GM13976 (cell line): Measurements from ENCODE around the gene ROBO1.
"Not testable (repeated sequence)": the region's sequence is repeated elsewhere in the genome, so short reads cannot be mapped to it uniquely, and the experiment has no call there.

Source experiments
- DNase-seq: peaks from one replicate; pipeline ENCODE4 v3.0.0; 2012; ENCODE audit warnings: low spot score
- in situ Hi-C: fragments of 300-500 bp; cut with MboI; formaldehyde crosslinking; loops from one replicate; pipeline ENCODE4 v1.12.0; 2022; ENCODE audit warnings: low sequenced_read_pairs, mixed read lengths, inconsistent platforms; ENCODE audit not compliant: unreplicated experiment
- TF ChIP-seq, protein P1 (sequence below): IDR thresholded peaks from 2 replicates; pipeline ENCODE4 v1.5.1; 2012; ENCODE audit warnings: borderline replicate concordance, mild to moderate bottlenecking; ENCODE audit not compliant: insufficient read depth; ENCODE audit errors: extremely low read depth, missing control alignments, control extremely low read depth

Gene ROBO1

GRCh38 chr3:79517766-79518413 lies 249.9 kb downstream of the ROBO1 start:
- in situ Hi-C loops: no loop called here
- TF ChIP-seq, protein P1, sequence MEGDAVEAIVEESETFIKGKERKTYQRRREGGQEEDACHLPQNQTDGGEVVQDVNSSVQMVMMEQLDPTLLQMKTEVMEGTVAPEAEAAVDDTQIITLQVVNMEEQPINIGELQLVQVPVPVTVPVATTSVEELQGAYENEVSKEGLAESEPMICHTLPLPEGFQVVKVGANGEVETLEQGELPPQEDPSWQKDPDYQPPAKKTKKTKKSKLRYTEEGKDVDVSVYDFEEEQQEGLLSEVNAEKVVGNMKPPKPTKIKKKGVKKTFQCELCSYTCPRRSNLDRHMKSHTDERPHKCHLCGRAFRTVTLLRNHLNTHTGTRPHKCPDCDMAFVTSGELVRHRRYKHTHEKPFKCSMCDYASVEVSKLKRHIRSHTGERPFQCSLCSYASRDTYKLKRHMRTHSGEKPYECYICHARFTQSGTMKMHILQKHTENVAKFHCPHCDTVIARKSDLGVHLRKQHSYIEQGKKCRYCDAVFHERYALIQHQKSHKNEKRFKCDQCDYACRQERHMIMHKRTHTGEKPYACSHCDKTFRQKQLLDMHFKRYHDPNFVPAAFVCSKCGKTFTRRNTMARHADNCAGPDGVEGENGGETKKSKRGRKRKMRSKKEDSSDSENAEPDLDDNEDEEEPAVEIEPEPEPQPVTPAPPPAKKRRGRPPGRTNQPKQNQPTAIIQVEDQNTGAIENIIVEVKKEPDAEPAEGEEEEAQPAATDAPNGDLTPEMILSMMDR: peak; percentile 32
- DNase-seq: no peak

GRCh38 chr3:79516795-79517194 lies 251.0 kb downstream of the ROBO1 start:
- TF ChIP-seq, protein P1: no peak
- in situ Hi-C loops: no loop called here
- DNase-seq: no peak

GRCh38 chr3:79515072-79515471 lies 252.7 kb downstream of the ROBO1 start:
- TF ChIP-seq, protein P1: no peak
- DNase-seq: no peak
- in situ Hi-C loops: no loop called here

DNA sequence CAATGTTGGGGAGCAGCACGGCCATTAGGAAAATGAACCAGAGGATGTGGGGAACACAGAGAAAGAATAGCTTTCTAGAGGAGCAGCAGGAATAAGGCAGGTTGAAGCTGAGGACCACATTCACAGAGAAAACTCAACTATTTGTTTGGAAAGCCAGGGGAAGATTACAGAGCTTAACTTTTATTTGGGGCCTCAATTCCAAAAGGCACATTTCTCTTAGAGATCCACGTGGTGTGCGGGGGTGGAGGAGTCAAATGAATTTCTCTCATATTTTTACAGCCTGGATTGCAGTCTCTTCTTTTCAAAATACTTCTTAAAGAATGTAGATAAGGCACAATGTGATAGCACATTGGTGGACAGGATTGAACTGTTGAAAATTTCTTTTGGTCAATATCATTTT lies 253.7 kb downstream of the ROBO1 start:
- in situ Hi-C loops: no loop called here
- DNase-seq: no peak
- TF ChIP-seq, protein P1: no peak

- no peak for DNase-seq
- TF ChIP-seq, protein P1: no peak
- in situ Hi-C loops: no loop called here
Measured at GRCh38 chr3:79506751-79507150, 261.0 kb downstream of the ROBO1 start.

DNA sequence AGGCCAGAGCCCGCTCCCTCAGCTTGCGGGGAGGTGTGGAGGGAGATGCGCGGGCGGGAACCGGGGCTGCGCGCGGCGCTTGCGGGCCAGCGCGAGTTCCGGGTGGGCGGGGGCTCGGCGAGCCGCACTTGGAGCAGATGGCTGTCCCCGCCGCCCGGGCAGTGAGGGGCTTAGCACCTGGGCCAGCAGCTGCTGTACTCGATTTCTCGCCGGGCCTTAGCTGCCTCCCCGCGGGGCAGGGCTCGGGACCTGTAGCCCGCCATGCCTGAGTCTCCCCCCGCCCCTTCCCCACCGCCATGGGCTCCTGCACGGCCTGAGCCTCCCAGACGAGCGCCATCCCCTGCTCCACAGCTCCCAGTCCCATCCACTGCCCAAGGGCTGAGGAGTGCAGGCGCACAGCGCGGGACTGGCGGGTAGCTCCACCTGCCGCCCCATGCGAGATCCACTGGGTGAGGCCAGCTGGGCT lies 265.5 kb downstream of the ROBO1 start:
- DNase-seq, in situ Hi-C loops: not testable (repeated sequence)

GRCh38 chr3:79497447-79498111 lies 270.2 kb downstream of the ROBO1 start:
- TF ChIP-seq, protein P1: peak; percentile 32
- DNase-seq: peak; percentile 62
- in situ Hi-C loops: no loop called here
